HG03060 (cell line): ENCODE measurements around the gene N4BP3.
"Not testable (repeated sequence)": the region's sequence is repeated elsewhere in the genome, so short reads cannot be mapped to it uniquely, and the experiment has no call there.

Source experiments
- ATAC-seq: cut with Tn5 transposase; IDR thresholded peaks from one replicate; pipeline ENCODE4 v1.9.1; 2021; ENCODE audit warnings: low read depth, moderate number of reproducible peaks; ENCODE audit not compliant: unreplicated experiment

Gene N4BP3

GRCh38 chr5:178113141-178113787 is at the start of gene N4BP3:
N4BP3 (plus strand) TSS chr5:178113532; CDS start chr5:178119584, 6,052 bp downstream.
- no peak for ATAC-seq

GRCh38 chr5:178067755-178068154 is 45.6 kb upstream of the N4BP3 start:
- no peak for ATAC-seq

GRCh38 chr5:178068293-178068692 is 45.0 kb upstream of the N4BP3 start:
- ATAC-seq = no peak

GRCh38 chr5:178069909-178070308 is 43.4 kb upstream of the N4BP3 start:
- ATAC-seq = no peak

GRCh38 chr5:178071108-178071507 is 42.2 kb upstream of the N4BP3 start:
- ATAC-seq = no peak

- no peak for ATAC-seq
Observed at GRCh38 chr5:178072749-178073148, 40.6 kb upstream of the N4BP3 start.

- ATAC-seq = no peak
Observed at GRCh38 chr5:178074266-178074952, 38.9 kb upstream of the N4BP3 start.

GRCh38 chr5:178076965-178077364 is 36.4 kb upstream of the N4BP3 start:
- ATAC-seq = not testable (repeated sequence)

GRCh38 chr5:178077751-178078150 is 35.6 kb upstream of the N4BP3 start:
- ATAC-seq = no peak

- no peak for ATAC-seq
Observed at GRCh38 chr5:178078197-178079010, 34.9 kb upstream of the N4BP3 start.

- no peak for ATAC-seq
Observed at GRCh38 chr5:178080056-178080455, 33.3 kb upstream of the N4BP3 start.

GRCh38 chr5:178080618-178081410 is 32.5 kb upstream of the N4BP3 start:
- no peak for ATAC-seq

GRCh38 chr5:178081571-178082243 is 31.6 kb upstream of the N4BP3 start:
- ATAC-seq = no peak

GRCh38 chr5:178083922-178084321 is 29.4 kb upstream of the N4BP3 start:
- ATAC-seq = no peak

GRCh38 chr5:178085316-178085715 is 28.0 kb upstream of the N4BP3 start:
- no peak for ATAC-seq

- ATAC-seq = no peak
Observed at GRCh38 chr5:178086266-178086665, 27.1 kb upstream of the N4BP3 start.

GRCh38 chr5:178087199-178087598 is 26.1 kb upstream of the N4BP3 start:
- not testable (repeated sequence) for ATAC-seq

GRCh38 chr5:178090856-178091255 is 22.5 kb upstream of the N4BP3 start:
- ATAC-seq = no peak

GRCh38 chr5:178093134-178093533 is 20.2 kb upstream of the N4BP3 start:
- no peak for ATAC-seq

- no peak for ATAC-seq
Observed at GRCh38 chr5:178094345-178094744, 19.0 kb upstream of the N4BP3 start.
